Testis (tissue), 2 donors: ENCODE data around the gene AATK.

Source experiments
- CTCF ChIP-seq, 3 experiments: fragments of 450-650 bp in 2 of 3; fragments of 200-600 bp in 1 of 3; sonication (generic) in 1 of 3; IDR thresholded peaks; one replicate each; pipeline ENCODE4 v1.5.1; 2016 to 2019; ENCODE audit warnings: antibody characterized with exemption in 3 of 3, mild to moderate bottlenecking in 2 of 3, moderate library complexity in 1 of 3
- POLR2A ChIP-seq: fragments of 450-650 bp; IDR thresholded peaks from one replicate; pipeline ENCODE4 v1.6.1; 2017; ENCODE audit warnings: antibody characterized with exemption, mild to moderate bottlenecking, moderate library complexity

- no peak for TF ChIP-seq POLR2A
- TF ChIP-seq CTCF (IDR thresholded peaks at IDR 0.05) = no peak
Observed at GRCh38 chr17:81100668-81101067, 65.4 kb downstream of the AATK start.
